Activated CD4-positive, alpha-beta T cell treated with anti-CD3 and anti-CD28 coated beads, Interleukin-2, amount 50 U/mL, for 4 hours (primary cell): ENCODE measurements around the gene SCUBE2.
A peak's percentile ranks its signal among the peaks of the same experiment; 100 is the strongest.
"Not testable (repeated sequence)": the region's sequence is repeated elsewhere in the genome, so short reads cannot be mapped to it uniquely, and the experiment has no call there.

ENCODE experiments used
- DNase-seq, 2 experiments: peaks; one replicate each; pipeline ENCODE4 v3.0.0-alpha.2; 2020

SCUBE2 gene

GRCh38 chr11:9004183-9004926 lies 87.0 kb downstream of the SCUBE2 start:
- peak in 1 of 2 experiments; percentile 17 for DNase-seq

- peak; percentile 70 to 72 for DNase-seq
Measured at GRCh38 chr11:9003573-9004182, 87.7 kb downstream of the SCUBE2 start, which contains the start of gene NRIP3. NRIP3 (minus strand) TSS chr11:9004001; CDS start chr11:9003935, 66 bp downstream.

GRCh38 chr11:9002920-9003572 lies 88.4 kb downstream of the SCUBE2 start:
- peak in 1 of 2 experiments; percentile 15 for DNase-seq

- peak; percentile 13 to 15 for DNase-seq
Measured at GRCh38 chr11:9001736-9002135, 89.7 kb downstream of the SCUBE2 start.

- DNase-seq: no peak
Measured at GRCh38 chr11:8998017-8998416, 93.4 kb downstream of the SCUBE2 start.

- no peak for DNase-seq
Measured at GRCh38 chr11:8997451-8997850, 93.9 kb downstream of the SCUBE2 start.

- no peak for DNase-seq
Measured at GRCh38 chr11:8989453-8989852, 101.9 kb downstream of the SCUBE2 start.

GRCh38 chr11:8988329-8989234 lies 102.8 kb downstream of the SCUBE2 start:
- no peak for DNase-seq

GRCh38 chr11:8987446-8987845 lies 104.0 kb downstream of the SCUBE2 start:
- no peak for DNase-seq

- not testable (repeated sequence) for DNase-seq
Measured at GRCh38 chr11:8986772-8987171, 104.6 kb downstream of the SCUBE2 start.

- no peak for DNase-seq
Measured at GRCh38 chr11:8985462-8985861, 105.9 kb downstream of the SCUBE2 start.

- no peak for DNase-seq
Measured at GRCh38 chr11:8983552-8983951, 107.8 kb downstream of the SCUBE2 start.

GRCh38 chr11:8980485-8980884 lies 110.9 kb downstream of the SCUBE2 start:
- DNase-seq: no peak

GRCh38 chr11:8979365-8979764 lies 112.0 kb downstream of the SCUBE2 start:
- not testable (repeated sequence) for DNase-seq

GRCh38 chr11:8973121-8973520 lies 118.3 kb downstream of the SCUBE2 start:
- DNase-seq: no peak

GRCh38 chr11:8971924-8972316 lies 119.5 kb downstream of the SCUBE2 start:
- DNase-seq: no peak

- no peak for DNase-seq
Measured at GRCh38 chr11:8971196-8971923, 120.0 kb downstream of the SCUBE2 start.
